ENCODE data around the gene PCDHB16. TPM values are rescaled to one million over a fixed set of nuclear protein-coding genes. Genes with fewer than 3 reads are reported as not detected.

Gene PCDHB16
- total RNA-seq, 1 donor from 2014 or later: 3.4 TPM

- DNase-seq (ENCODE audit: low spot score): no peak
These were observed 52.0 kb downstream of the PCDHB16 start for GRCh38 chr5:141234109-141234667.

Other genes starting within 250 kb of the PCDHB16 start
- 4.0 TPM for gene PCDHAC2, start 215.9 kb upstream of the PCDHB16 start, total RNA-seq
- 0.13 TPM for gene PCDHB1, start 131.0 kb upstream of the PCDHB16 start, total RNA-seq
- gene PCDHB2, start 87.8 kb upstream of the PCDHB16 start, total RNA-seq: 1.8 TPM
- 1.1 TPM for gene PCDHB3, start 81.9 kb upstream of the PCDHB16 start, total RNA-seq
- 2.2 TPM for gene PCDHB4, start 60.6 kb upstream of the PCDHB16 start, total RNA-seq
- 2.9 TPM for gene PCDHB5, start 47.2 kb upstream of the PCDHB16 start, total RNA-seq
- gene PCDHB6, start 32.3 kb upstream of the PCDHB16 start, total RNA-seq: 1.6 TPM
- gene PCDHB7, start 9.7 kb upstream of the PCDHB16 start, total RNA-seq: 2.4 TPM
- 1.7 TPM for gene PCDHB8, start 4.6 kb upstream of the PCDHB16 start, total RNA-seq
- 1.9 TPM for gene PCDHB9, start 4.8 kb downstream of the PCDHB16 start, total RNA-seq
- 2.5 TPM for gene PCDHB10, start 10.0 kb downstream of the PCDHB16 start, total RNA-seq
- 2.1 TPM for gene PCDHB11, start 17.2 kb downstream of the PCDHB16 start, total RNA-seq
- gene PCDHB12, start 26.3 kb downstream of the PCDHB16 start, total RNA-seq: 2.8 TPM
- 6.2 TPM for gene PCDHB13, start 31.5 kb downstream of the PCDHB16 start, total RNA-seq
- 6.8 TPM for gene PCDHB14, start 41.0 kb downstream of the PCDHB16 start, total RNA-seq
- gene PCDHB15, start 63.0 kb downstream of the PCDHB16 start, total RNA-seq: 4.3 TPM
- gene SLC25A2, start 121.7 kb downstream of the PCDHB16 start, total RNA-seq: 1.3 TPM
- gene TAF7, start 138.4 kb downstream of the PCDHB16 start, total RNA-seq: 56.6 TPM
- 0.57 TPM for gene PCDHGA1, start 148.1 kb downstream of the PCDHB16 start, total RNA-seq
- 2.6 TPM for gene PCDHGA2, start 156.4 kb downstream of the PCDHB16 start, total RNA-seq
- gene PCDHGA3, start 161.4 kb downstream of the PCDHB16 start, total RNA-seq: 2.9 TPM
- gene PCDHGB1, start 167.7 kb downstream of the PCDHB16 start, total RNA-seq: 3.0 TPM
- gene PCDHGA4, start 172.6 kb downstream of the PCDHB16 start, total RNA-seq: 4.2 TPM
- 4.3 TPM for gene PCDHGB2, start 177.6 kb downstream of the PCDHB16 start, total RNA-seq
- 4.6 TPM for gene PCDHGA5, start 181.8 kb downstream of the PCDHB16 start, total RNA-seq
- 3.2 TPM for gene PCDHGB3, start 187.9 kb downstream of the PCDHB16 start, total RNA-seq
- gene PCDHGA6, start 191.5 kb downstream of the PCDHB16 start, total RNA-seq: 6.1 TPM
- 5.8 TPM for gene PCDHGA7, start 200.4 kb downstream of the PCDHB16 start, total RNA-seq
- gene PCDHGB4, start 205.3 kb downstream of the PCDHB16 start, total RNA-seq: 8.0 TPM
- 3.3 TPM for gene PCDHGA8, start 210.2 kb downstream of the PCDHB16 start, total RNA-seq
- 12.1 TPM for gene PCDHGB5, start 215.6 kb downstream of the PCDHB16 start, total RNA-seq
- gene PCDHGA9, start 220.4 kb downstream of the PCDHB16 start, total RNA-seq: 8.9 TPM
- gene PCDHGB6, start 225.6 kb downstream of the PCDHB16 start, total RNA-seq: 8.2 TPM
- gene PCDHGA10, start 230.6 kb downstream of the PCDHB16 start, total RNA-seq: 7.4 TPM
- 11.7 TPM for gene PCDHGB7, start 235.3 kb downstream of the PCDHB16 start, total RNA-seq
- gene PCDHGA11, start 238.7 kb downstream of the PCDHB16 start, total RNA-seq: 5.1 TPM
- gene PCDHGA12, start 248.1 kb downstream of the PCDHB16 start, total RNA-seq: 5.0 TPM

All from ureter (tissue), 1 donor.